Stimulated activated CD8-positive, alpha-beta memory T cell treated with anti-CD3 and anti-CD28 coated beads, Interleukin-12 subunit alpha, Interleukin-12 subunit beta, amount 100 ng/mL, for 24 hours (primary cell): ENCODE data around the gene PTPN6.

ENCODE experiments used
- DNase-seq: peaks from one replicate; pipeline ENCODE4 v3.0.0-alpha.2; 2020; ENCODE audit errors: extremely low read depth

The PTPN6 gene

GRCh38 chr12:6970096-6970527 is 19.0 kb downstream of the PTPN6 start:
- DNase-seq: no peak

GRCh38 chr12:6974180-6974579 is 23.0 kb downstream of the PTPN6 start:
- DNase-seq: no peak

GRCh38 chr12:6975297-6976032 is 24.3 kb downstream of the PTPN6 start:
- DNase-seq: no peak

- DNase-seq: no peak
Observed at GRCh38 chr12:6977653-6978052, 26.5 kb downstream of the PTPN6 start.

GRCh38 chr12:6978188-6978587 is 27.0 kb downstream of the PTPN6 start:
- DNase-seq: no peak

- DNase-seq: no peak
Observed at GRCh38 chr12:6978611-6979011, 27.5 kb downstream of the PTPN6 start.

GRCh38 chr12:6979021-6979420 is 27.9 kb downstream of the PTPN6 start:
- DNase-seq: no peak

GRCh38 chr12:6979453-6979852 is 28.3 kb downstream of the PTPN6 start:
- no peak for DNase-seq

GRCh38 chr12:6980075-6980474 is 28.9 kb downstream of the PTPN6 start:
- no peak for DNase-seq

GRCh38 chr12:6980740-6981139 is 29.6 kb downstream of the PTPN6 start:
- no peak for DNase-seq

- no peak for DNase-seq
Observed at GRCh38 chr12:6981152-6982052, 30.2 kb downstream of the PTPN6 start.

GRCh38 chr12:6982532-6982931 is 31.4 kb downstream of the PTPN6 start:
- no peak for DNase-seq

GRCh38 chr12:6987956-6988553 is 36.9 kb downstream of the PTPN6 start:
- DNase-seq: no peak

- no peak for DNase-seq
Observed at GRCh38 chr12:6996040-6996441, 44.9 kb downstream of the PTPN6 start.

GRCh38 chr12:6998715-6999451 is 47.7 kb downstream of the PTPN6 start:
- no peak for DNase-seq

- no peak for DNase-seq
Observed at GRCh38 chr12:7001921-7002591, 50.9 kb downstream of the PTPN6 start.

- DNase-seq: no peak
Observed at GRCh38 chr12:7004287-7004803, 53.2 kb downstream of the PTPN6 start.

- no peak for DNase-seq
Observed at GRCh38 chr12:7004840-7005239, 53.7 kb downstream of the PTPN6 start.

GRCh38 chr12:7005311-7005710 is 54.2 kb downstream of the PTPN6 start:
- no peak for DNase-seq

- no peak for DNase-seq
Observed at GRCh38 chr12:7006639-7007038, 55.5 kb downstream of the PTPN6 start.

- DNase-seq: no peak
Observed at GRCh38 chr12:7008864-7009263, 57.7 kb downstream of the PTPN6 start.
